MCF 10A (cell line): ENCODE data around the gene HSD17B2. TPM values are rescaled to one million over a fixed set of nuclear protein-coding genes. Genes with fewer than 3 reads are reported as not detected.

Experiments
- BruUV-seq: library from RNA; stranded (reverse); fragments of 400-500 nt; replicated peaks from 2 replicates; lab custom pipeline; 2021; lab: Mats Ljungman, UMichigan
- CTCF ChIA-PET: fragments of 300-600 bp; sonication (Branson Sonifier 250); formaldehyde crosslinking; extraction: SDS; loops from one replicate; lab custom pipeline; 2021; ENCODE audit warnings: antibody characterized with exemption, inconsistent platforms; lab: Yijun Ruan, JAX
- POLR2A ChIA-PET: fragments of 300-600, 350-650 bp; sonication (Branson Sonifier 250); formaldehyde crosslinking; extraction: SDS; loops from one replicate; lab custom pipeline; 2020; ENCODE audit warnings: antibody characterized with exemption, inconsistent platforms; lab: Yijun Ruan, JAX
- DNase-seq: peaks from one replicate; pipeline ENCODE4 v3.0.0-alpha.2; 2018; ENCODE audit not compliant: unreplicated experiment
- H3K27ac Mint-ChIP-seq: one replicate; pipeline ENCODE4 v1.8.0; 2022; ENCODE audit warnings: mild to moderate bottlenecking, low read depth, mixed read lengths; ENCODE audit not compliant: unreplicated experiment
- H3K27me3 Mint-ChIP-seq: one replicate; pipeline ENCODE4 v1.8.0; 2022; ENCODE audit warnings: mixed read lengths; ENCODE audit not compliant: insufficient read depth, unreplicated experiment
- H3K36me3 Mint-ChIP-seq: one replicate; pipeline ENCODE4 v1.8.0; 2022; ENCODE audit warnings: mild to moderate bottlenecking, moderate library complexity, mixed read lengths; ENCODE audit not compliant: insufficient read depth, unreplicated experiment
- H3K4me1 Mint-ChIP-seq: one replicate; pipeline ENCODE4 v1.8.0; 2022; ENCODE audit warnings: mixed read lengths; ENCODE audit not compliant: insufficient read depth, unreplicated experiment
- H3K4me3 Mint-ChIP-seq: one replicate; pipeline ENCODE4 v1.8.0; 2022; ENCODE audit warnings: mild to moderate bottlenecking, moderate library complexity, mixed read lengths; ENCODE audit not compliant: unreplicated experiment
- H3K9me3 Mint-ChIP-seq: one replicate; pipeline ENCODE4 v1.8.0; 2022; ENCODE audit warnings: mixed read lengths; ENCODE audit not compliant: unreplicated experiment
- CTCF ChIP-seq: fragments of 200-600 bp; IDR thresholded peaks from one replicate; pipeline ENCODE4 v1.8.0; 2022; ENCODE audit warnings: antibody characterized with exemption, mild to moderate bottlenecking; ENCODE audit not compliant: unreplicated experiment
- intact Hi-C: fragments of 100-400 bp; cut with micrococcal nuclease; formaldehyde crosslinking; loops from 2 replicates; pipeline ENCODE4 v1.14.1; 2022
- total RNA-seq: library from RNA; stranded (reverse); gene quantifications from 2 replicates; pipeline ENCODE4 v1.2.3, GENCODE V29; 2022

HSD17B2 gene
- total RNA-seq, 1 experiment from 2014 or later = 0.93 TPM

- peaks cover 52% of the 10 kb centered on the region for H3K4me1 Mint-ChIP-seq
- intact Hi-C loops = no loop called here
- ChIA-PET POLR2A (interaction anchor here (0.5 to 1.1 kb wide), 2 partner anchors 29 to 45 kb away, joined by 3 to 5 read pairs; no protein-coding TSS in a partner anchor), CTCF (interaction anchor here (0.6 to 1.0 kb wide), 2 partner anchors 162 to 536 kb away, joined by 3 read pairs; no protein-coding TSS in a partner anchor)
- no peak overlapping the region for H3K4me3 Mint-ChIP-seq
- H3K9me3 Mint-ChIP-seq = peaks cover 8% of the 10 kb centered on the region
- no peak overlapping the region for H3K27ac Mint-ChIP-seq
- BruUV-seq = no TSS peak
- no peak for TF ChIP-seq CTCF
- H3K36me3 Mint-ChIP-seq = no peaks in the 10 kb centered on the region
- DNase-seq = no peak
- H3K27me3 Mint-ChIP-seq = no peaks in the 10 kb centered on the region
These were observed 32.8 kb downstream of the HSD17B2 start for GRCh38 chr16:82067804-82068325.

DNA sequence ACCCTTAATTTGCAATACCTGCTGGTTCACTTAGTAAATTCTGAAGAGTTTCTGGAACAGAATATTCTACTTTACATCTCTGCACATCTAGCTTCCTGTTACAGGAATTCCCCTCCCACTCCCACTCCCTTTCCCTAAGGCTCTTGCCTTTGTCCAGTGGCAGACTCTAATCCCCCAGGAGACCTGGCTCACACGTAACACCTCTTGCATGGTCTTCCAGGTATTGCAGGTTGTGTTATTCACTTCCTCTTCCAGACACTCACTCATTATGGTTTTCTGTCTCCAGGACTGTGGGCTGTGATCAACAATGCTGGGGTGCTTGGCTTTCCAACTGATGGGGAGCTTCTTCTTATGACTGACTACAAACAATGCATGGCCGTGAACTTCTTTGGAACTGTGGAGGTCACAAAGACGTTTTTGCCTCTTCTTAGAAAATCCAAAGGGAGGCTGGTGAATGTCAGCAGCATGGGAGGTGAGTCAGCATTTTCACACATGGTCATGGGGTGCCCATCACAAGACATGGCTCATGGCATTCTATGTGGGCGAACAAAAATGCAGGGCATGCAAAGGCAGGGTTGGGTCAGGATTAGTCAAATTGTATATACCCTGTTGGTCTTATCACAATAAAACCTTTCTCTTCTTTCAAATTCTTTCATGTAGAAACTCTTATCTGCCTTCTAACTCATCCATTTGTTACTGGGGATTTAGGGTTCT, 35.8 kb downstream of the HSD17B2 start:
- ChIA-PET CTCF (interaction anchor here (0.9 to 1.5 kb wide), 2 partner anchors 11 to 38 kb away, joined by 3 to 4 read pairs; no protein-coding TSS in a partner anchor), POLR2A (interaction anchor here (1.2 to 2.3 kb wide), 4 partner anchors 9 to 160 kb away, joined by 3 to 8 read pairs (median 6); partner anchors contain the start of gene MPHOSPH6)
- intact Hi-C loops = no loop called here
- TSS peak; percentile 84 for BruUV-seq
- TF ChIP-seq CTCF = no peak
- peaks cover 6% of the 10 kb centered on the region for H3K36me3 Mint-ChIP-seq
- peaks cover 8% of the 10 kb centered on the region for H3K9me3 Mint-ChIP-seq
- no peaks in the 10 kb centered on the region for H3K27me3 Mint-ChIP-seq
- peaks cover 38% of the 10 kb centered on the region for H3K4me1 Mint-ChIP-seq
- peak; percentile 88 for DNase-seq
- peak overlapping the region; percentile 47 for H3K4me3 Mint-ChIP-seq
- peak overlapping the region; percentile 99 for H3K27ac Mint-ChIP-seq

- CTCF ChIA-PET = interaction anchor here (0.6 to 0.9 kb wide), 2 partner anchors 10 to 103 kb away, joined by 3 read pairs; no protein-coding TSS in a partner anchor
- Mint-ChIP-seq H3K9me3 (peaks cover 8% of the 10 kb centered on the region), H3K27me3 (no peaks in the 10 kb centered on the region), H3K36me3 (peaks cover 6% of the 10 kb centered on the region), H3K4me3 (peak overlapping the region; percentile 47), H3K27ac (peak overlapping the region; percentile 99), H3K4me1 (peaks cover 38% of the 10 kb centered on the region)
- POLR2A ChIA-PET = interaction anchor here (1.2 to 2.3 kb wide), 3 partner anchors 10 to 99 kb away, joined by 4 to 8 read pairs (median 7); partner anchors contain the start of gene MPHOSPH6
- BruUV-seq = no TSS peak
- intact Hi-C loops = no loop called here
- no peak for TF ChIP-seq CTCF
- peak; percentile 57 for DNase-seq
These were observed 36.4 kb downstream of the HSD17B2 start for GRCh38 chr16:82071421-82071820.

GRCh38 chr16:82072313-82072712, 37.3 kb downstream of the HSD17B2 start:
- Mint-ChIP-seq H3K27me3 (no peaks in the 10 kb centered on the region), H3K4me1 (peaks cover 32% of the 10 kb centered on the region), H3K36me3 (peaks cover 6% of the 10 kb centered on the region), H3K9me3 (peaks cover 9% of the 10 kb centered on the region), H3K27ac (peak overlapping the region; percentile 99), H3K4me3 (peak overlapping the region; percentile 10)
- ChIA-PET CTCF (interaction anchor here (0.6 to 1.1 kb wide), 5 partner anchors 10 to 154 kb away, joined by 3 to 5 read pairs (median 4); no protein-coding TSS in a partner anchor), POLR2A (interaction anchor here (0.6 to 2.3 kb wide), 5 partner anchors 9 to 787 kb away, joined by 3 to 8 read pairs (median 5); partner anchors contain the start of gene MPHOSPH6)
- no peak for TF ChIP-seq CTCF
- BruUV-seq = no TSS peak
- DNase-seq = peak; percentile 62
- intact Hi-C loops = no loop called here
